ENCODE data around the gene RAD51AP2. TPM values are rescaled to one million over a fixed set of nuclear protein-coding genes. Genes with fewer than 3 reads are reported as not detected.

The RAD51AP2 gene
- total and polyA plus RNA-seq, 2 of the 8 experiments (the other 6 are each of a cell fraction or from before 2014, with no cell fraction given), result 0.02 to 0.20 TPM

DNA sequence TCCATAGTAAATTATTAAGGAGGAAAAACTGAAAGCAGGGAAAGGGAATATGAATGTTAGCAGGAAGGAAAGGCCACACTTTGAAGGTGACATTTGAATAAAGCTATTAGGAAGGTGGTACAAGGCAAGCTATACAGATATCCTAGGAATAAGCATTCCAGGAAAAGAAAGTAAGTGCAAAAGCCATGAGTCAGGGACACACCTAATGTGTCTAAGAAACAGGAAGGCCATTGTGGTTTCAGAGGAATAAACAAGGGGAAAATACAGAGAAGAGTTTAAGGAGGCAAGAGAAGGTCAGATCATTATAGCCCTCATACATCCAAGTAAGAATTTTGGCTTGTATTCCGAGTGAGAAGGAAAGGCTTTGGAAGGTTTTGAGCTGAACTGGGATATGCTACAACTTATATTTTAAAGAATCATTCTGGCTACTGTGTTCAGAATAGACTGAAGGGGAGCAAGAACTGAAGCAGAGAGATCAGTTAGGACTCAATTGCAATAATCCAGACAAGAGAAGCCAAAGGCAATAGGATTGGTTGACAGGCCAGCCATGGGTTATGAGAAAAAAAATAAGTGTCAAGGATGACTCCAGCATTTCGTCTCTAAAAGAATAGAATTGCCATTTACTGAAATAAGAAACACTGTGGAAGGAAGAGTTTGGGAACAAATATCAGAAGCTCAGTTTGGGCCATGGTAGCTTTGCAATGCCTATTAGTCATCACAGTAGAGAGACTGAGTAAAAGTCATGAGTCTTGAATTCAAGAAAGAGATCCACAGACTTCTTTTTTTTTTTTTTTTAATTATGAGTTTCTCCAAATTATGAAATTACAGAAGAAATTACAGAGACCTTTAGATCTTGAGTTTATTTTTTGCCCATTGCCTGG lies 11.3 kb downstream of the RAD51AP2 start (continued):
- TF ChIP-seq MAFK (IDR thresholded peaks at IDR 0.05; ENCODE audit: low read depth, low read length) (no peak), JUND (IDR thresholded peaks at IDR 0.05; ENCODE audit: low read length) (no peak), ATF3 (IDR thresholded peaks at IDR 0.05; ENCODE audit: insufficient read depth, low read depth, low read length) (no peak)
- TF ChIP-seq, protein P1, sequence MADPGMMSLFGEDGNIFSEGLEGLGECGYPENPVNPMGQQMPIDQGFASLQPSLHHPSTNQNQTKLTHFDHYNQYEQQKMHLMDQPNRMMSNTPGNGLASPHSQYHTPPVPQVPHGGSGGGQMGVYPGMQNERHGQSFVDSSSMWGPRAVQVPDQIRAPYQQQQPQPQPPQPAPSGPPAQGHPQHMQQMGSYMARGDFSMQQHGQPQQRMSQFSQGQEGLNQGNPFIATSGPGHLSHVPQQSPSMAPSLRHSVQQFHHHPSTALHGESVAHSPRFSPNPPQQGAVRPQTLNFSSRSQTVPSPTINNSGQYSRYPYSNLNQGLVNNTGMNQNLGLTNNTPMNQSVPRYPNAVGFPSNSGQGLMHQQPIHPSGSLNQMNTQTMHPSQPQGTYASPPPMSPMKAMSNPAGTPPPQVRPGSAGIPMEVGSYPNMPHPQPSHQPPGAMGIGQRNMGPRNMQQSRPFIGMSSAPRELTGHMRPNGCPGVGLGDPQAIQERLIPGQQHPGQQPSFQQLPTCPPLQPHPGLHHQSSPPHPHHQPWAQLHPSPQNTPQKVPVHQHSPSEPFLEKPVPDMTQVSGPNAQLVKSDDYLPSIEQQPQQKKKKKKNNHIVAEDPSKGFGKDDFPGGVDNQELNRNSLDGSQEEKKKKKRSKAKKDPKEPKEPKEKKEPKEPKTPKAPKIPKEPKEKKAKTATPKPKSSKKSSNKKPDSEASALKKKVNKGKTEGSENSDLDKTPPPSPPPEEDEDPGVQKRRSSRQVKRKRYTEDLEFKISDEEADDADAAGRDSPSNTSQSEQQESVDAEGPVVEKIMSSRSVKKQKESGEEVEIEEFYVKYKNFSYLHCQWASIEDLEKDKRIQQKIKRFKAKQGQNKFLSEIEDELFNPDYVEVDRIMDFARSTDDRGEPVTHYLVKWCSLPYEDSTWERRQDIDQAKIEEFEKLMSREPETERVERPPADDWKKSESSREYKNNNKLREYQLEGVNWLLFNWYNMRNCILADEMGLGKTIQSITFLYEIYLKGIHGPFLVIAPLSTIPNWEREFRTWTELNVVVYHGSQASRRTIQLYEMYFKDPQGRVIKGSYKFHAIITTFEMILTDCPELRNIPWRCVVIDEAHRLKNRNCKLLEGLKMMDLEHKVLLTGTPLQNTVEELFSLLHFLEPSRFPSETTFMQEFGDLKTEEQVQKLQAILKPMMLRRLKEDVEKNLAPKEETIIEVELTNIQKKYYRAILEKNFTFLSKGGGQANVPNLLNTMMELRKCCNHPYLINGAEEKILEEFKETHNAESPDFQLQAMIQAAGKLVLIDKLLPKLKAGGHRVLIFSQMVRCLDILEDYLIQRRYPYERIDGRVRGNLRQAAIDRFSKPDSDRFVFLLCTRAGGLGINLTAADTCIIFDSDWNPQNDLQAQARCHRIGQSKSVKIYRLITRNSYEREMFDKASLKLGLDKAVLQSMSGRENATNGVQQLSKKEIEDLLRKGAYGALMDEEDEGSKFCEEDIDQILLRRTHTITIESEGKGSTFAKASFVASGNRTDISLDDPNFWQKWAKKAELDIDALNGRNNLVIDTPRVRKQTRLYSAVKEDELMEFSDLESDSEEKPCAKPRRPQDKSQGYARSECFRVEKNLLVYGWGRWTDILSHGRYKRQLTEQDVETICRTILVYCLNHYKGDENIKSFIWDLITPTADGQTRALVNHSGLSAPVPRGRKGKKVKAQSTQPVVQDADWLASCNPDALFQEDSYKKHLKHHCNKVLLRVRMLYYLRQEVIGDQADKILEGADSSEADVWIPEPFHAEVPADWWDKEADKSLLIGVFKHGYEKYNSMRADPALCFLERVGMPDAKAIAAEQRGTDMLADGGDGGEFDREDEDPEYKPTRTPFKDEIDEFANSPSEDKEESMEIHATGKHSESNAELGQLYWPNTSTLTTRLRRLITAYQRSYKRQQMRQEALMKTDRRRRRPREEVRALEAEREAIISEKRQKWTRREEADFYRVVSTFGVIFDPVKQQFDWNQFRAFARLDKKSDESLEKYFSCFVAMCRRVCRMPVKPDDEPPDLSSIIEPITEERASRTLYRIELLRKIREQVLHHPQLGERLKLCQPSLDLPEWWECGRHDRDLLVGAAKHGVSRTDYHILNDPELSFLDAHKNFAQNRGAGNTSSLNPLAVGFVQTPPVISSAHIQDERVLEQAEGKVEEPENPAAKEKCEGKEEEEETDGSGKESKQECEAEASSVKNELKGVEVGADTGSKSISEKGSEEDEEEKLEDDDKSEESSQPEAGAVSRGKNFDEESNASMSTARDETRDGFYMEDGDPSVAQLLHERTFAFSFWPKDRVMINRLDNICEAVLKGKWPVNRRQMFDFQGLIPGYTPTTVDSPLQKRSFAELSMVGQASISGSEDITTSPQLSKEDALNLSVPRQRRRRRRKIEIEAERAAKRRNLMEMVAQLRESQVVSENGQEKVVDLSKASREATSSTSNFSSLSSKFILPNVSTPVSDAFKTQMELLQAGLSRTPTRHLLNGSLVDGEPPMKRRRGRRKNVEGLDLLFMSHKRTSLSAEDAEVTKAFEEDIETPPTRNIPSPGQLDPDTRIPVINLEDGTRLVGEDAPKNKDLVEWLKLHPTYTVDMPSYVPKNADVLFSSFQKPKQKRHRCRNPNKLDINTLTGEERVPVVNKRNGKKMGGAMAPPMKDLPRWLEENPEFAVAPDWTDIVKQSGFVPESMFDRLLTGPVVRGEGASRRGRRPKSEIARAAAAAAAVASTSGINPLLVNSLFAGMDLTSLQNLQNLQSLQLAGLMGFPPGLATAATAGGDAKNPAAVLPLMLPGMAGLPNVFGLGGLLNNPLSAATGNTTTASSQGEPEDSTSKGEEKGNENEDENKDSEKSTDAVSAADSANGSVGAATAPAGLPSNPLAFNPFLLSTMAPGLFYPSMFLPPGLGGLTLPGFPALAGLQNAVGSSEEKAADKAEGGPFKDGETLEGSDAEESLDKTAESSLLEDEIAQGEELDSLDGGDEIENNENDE (IDR thresholded peaks at IDR 0.05; ENCODE audit: insufficient replicate concordance, low read length), result no peak

All from H1 (cell line).